Colon (tissue), 2 donors: Measurements from ENCODE around the gene ATXN7L2.

Experiments
- FAIRE-seq: peaks from 2 replicates; lab custom pipeline; 2012; peaks lifted over from hg19 to GRCh38; lab: Jason Lieb, UNC
- donor health status: control.
- donor health status: control.

The ATXN7L2 gene

DNA sequence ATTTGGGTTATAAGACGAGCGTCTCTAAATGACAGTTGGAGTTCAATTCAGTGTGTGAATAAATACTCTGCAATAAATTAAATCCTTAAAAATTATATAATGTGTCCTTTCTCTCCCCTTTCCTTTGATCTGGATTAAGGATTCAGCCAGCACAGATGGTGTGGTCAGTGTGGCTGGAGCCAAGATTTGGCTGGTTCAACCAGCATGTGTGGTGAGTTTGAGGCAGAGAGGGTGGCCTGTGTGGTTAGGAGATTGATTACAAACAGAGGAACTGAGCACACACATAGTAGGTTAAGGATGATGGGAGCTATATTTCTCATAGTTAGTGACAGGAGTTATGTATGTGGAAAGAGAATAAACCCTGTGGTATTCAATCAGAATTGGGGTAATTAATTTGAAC, 40.0 kb downstream of the ATXN7L2 start:
- no peak for FAIRE-seq

DNA sequence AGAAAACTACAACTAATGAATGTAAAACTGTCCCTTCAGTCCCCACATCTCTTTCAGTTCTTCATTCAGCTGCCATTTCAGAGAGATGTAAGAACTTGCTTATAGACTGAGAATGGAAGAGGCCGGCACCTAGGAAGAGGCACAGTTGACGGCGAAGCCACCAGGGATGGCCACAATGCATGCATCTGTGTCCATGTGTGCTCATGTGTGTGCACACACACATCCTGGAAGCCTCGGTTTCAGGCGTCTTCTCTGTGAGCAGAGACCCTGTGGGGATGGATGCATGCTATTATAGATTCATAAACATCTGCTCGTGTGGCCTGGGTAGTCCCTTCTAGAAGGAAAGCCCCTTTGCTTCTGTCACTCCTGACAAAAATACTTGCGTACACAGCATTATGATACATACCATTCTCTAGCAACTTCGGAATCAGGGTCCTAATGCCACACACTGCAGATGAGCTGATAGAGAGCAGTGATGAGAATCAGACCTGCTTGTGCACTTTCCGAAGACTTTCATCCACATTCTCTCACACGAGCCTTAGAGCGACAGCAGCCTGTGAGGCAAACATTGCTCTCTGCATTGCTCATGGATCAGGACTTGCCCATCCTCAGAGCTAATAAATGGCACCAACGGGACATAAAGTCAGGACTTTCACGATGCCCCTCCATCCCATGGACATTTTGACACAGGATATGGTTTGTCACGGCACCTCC, 43.5 kb downstream of the ATXN7L2 start:
- FAIRE-seq = no peak

DNA sequence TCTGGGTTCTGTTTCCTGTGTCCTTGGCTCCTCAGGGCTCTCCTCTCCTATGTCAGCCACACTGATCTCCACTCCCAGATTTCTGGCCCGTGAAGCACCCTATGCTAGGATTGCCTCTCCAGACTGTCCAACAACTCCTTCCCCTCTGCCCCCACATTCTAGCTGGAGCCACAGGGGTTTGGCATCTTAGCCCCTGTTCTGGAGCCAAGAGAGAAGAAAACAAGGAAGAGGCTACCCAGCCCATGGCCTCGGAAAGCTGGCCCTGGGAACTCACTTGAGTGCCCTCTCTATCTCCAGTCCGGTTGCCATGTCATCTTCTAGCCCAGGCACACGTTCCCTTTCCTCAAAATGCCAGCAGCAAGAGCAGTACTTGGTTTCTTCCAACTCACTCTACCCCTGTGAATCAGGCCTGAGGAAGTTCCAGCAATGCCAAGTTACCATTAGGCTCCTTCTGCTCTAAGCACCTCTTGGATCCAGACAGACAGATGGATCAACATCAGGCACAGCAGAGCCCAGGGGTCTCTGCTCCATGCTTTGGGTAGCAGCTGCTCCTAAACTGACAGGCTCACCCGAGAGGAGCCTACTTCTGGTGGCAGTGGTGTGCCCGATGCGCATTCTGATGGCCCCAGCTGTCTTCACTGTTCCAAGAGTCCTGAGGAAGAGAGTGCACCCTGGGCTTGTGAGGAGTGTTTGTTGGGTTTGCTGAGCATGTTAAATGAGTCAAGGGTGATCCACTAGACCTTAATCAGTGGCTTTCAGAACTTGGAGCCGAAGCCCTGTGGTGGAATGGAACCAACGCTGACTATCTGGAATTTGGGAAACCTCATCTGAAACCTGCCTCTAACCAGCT, 44.4 kb downstream of the ATXN7L2 start:
- FAIRE-seq = no peak

DNA sequence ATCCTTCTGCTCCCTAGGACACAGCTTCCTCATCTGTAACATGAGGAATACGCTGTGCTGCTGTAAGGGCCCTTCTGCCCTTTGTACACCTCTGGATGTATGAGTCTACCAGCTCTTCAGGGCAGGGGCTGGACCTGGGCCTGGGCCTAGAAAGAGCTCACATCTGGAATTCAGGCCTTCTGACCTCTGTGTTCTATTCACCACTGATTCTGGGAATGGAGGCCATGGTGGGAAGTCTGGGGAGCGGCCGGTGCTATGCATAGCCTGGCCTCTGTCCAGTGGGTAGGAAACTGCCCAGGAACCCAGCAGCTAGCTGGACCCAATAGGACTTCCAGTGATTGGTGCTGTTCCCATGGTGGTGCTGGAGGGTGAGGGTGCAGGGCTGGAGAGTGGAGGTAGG, 45.0 kb downstream of the ATXN7L2 start:
- FAIRE-seq = no peak

DNA sequence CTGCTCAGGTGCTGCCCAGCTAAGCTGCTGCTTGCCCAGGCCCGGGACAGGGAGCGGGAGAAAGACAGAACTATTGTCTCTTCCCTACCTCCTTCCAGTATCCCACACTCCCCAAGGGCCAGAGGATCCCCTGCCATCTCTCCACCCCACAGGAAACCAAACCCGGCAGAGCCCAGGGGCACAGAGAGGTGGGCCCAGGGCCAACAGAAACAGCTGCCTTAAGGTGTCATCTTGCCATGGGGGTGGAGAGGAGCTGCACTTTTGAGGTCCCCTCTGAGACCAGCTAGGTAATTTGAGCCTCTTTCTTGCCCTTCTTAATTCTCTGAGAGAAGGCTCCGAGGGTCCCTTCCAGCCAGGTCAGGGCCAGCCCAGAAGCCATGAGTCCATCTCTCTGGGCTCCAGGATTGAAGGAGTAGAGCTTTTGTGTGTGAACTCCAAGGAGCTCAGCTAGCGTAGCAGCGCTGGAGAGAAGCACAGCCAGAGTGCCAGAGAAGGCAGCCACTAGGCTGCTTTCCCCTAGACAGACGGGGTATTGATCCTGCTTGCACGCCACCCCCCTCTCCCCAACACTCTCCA, 46.3 kb downstream of the ATXN7L2 start:
- no peak for FAIRE-seq

DNA sequence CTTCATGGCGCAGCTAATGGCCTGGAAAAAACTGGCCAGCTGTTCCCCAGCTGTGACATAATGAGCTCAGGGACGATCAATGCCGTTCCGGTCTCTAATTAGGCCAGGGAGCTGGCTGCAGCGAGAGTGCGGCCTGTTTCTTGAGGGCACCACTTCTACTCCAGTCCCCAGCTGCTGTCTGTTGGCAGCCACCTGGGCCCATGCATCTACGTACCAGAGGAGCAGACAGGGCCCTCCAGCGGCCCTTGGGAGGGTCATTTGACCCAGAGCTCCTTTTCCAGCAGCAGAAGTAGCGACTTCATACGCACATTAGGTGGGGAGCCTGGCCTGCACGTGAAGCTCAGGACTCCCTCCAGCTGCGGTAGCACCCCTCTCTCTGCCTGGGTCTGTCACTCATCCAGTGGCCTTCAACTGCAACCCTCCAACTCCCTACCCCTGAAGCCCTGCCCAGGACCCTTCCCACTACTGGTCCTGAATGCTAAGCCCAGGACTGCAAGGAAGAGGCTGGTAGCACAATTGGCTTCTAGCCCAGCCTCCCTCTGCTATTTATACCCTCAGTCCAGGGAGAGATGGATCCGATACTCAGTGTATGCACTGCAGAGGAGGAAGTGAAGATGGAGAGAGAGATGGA, 46.9 kb downstream of the ATXN7L2 start:
- FAIRE-seq = no peak

DNA sequence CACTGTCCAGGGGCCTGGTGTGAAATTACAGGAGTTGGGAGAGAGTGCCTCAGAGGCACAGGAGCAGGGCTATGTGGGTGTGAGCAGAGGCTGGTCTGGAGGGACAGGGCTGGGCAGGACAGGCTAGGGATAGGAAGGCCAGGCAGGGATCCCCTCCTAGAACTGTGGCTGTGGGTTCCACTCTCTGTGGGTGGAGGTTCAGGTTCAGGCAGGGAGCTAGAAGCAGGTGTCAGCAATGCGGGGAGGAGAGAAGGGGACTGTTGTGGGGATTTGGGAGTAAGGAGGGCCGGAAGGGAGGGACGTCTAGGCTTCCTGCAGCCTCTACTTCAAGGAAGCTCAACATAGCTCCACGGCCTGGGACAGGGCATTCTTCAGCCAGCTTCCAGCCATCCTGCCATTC, 47.7 kb downstream of the ATXN7L2 start:
- FAIRE-seq = no peak

DNA sequence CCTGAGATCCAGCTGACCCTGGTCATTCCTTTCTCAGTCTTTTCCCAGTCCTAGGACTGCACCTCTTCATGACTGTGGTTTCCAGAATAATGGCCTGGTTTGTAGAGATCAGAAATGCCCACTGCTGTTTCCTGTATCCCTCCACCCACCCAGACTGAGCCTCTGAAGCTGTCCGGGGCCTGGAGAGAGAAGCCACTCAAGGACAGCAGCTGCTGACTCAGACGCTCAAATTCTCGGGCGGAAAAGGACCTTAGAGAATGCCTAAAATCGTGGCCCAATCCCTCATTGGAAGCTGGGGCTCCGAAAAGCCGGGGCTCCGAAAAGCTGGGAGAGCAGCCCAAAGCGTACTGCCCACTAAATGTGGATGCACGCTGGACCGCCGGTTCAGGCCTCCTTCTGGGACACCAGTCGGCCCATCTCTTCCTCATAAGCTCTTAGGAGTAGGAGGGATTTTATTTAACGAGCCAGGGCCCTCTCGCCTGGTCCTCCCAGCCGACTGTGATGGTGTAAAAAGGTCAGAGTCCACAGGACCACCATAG, 48.2 kb downstream of the ATXN7L2 start:
- FAIRE-seq = no peak

DNA sequence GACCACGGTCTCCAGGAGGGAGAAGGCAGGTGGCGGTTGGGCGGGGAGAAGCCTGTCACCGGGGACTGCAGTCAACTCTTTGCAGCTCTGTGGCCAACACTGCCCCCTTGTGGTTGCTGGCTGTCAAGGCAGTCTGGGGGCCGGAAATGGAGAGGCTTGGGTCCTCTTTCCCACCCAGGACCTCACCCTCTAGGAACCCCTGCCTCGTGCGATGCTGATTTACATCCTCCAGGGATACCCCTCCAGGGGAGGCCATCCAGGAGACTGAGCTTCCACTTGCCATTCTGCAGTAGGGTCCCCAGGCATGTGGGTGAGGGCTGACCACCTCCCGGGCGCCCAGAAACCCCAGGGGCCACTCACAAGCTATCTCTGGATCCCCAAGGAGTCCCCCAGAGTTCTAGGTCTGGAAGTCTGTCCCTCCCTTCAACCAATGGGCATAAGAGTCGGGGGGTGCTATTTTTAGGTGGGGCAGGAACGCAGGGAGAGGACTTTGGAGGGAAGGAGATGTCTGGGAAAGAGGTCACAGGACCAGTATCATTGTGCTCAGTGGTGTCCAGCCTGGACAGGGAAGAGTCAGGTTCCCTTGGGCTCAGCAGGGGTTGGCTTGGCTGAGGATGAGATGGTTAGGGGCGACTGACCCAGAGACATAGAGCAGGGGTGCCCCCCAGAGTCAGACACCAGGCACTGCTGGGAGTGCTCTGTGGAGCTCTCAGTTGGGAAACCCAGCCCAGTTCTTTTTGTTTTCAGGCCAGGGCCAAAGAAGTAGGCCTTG, 48.8 kb downstream of the ATXN7L2 start:
- FAIRE-seq = no peak

- FAIRE-seq = no peak
Observed at GRCh38 chr1:109534307-109534858, 50.7 kb downstream of the ATXN7L2 start.

DNA sequence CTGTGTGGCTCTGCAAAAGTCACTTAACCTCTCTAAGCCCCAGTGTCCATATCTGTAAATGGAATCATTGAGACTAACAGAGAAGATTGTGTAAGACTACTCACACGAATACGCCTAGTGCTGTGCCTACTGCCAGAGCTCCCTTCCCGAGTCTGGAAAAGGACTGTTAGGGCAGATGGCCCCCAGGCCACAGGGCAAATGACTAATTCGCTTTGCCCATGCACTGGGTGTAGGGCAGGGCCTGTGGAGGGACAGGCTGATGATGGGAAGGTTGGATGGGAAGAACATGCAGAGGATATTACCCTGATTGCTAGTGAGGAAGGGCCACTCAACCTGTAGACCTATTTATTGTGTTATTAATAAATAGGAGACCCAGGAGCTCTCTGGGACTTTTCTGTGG, 51.8 kb downstream of the ATXN7L2 start:
- no peak for FAIRE-seq

- no peak for FAIRE-seq
Observed at GRCh38 chr1:109535971-109536491, 52.3 kb downstream of the ATXN7L2 start.

GRCh38 chr1:109537450-109538178, 53.9 kb downstream of the ATXN7L2 start:
- FAIRE-seq = no peak

DNA sequence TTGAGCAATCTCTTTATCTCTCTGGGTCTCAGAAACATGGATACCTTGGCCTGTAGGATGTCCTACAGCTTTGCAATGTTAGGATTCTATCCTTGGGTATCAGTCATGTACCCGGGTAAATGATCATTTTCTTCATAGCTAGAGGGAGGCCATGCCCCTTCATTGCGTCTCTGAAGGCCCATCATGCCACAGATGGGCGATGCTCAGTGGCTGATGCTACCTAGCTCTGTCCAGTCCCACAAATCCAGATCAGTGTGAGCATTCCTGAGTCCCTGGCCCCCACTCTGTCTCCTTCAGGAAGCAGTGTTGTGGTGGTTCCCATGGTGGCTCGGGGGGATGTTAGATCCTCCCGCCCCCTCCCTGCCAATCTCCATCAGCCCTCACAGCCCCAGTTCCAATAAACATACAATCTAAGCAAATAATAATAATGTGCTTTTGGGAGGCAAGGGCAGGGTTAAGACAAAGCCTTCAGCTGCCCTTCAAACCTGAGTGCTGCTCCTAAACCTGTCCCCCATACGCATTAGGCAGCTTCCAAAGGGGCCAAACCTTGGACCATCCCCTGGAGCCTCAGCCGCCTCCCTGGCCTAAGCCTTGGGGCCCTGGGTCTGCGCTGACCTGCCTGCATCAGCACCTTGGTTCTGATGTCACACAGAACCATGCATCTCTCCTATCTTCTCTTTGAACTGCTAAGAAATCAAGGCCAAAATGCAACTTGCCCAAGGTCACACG, 55.3 kb downstream of the ATXN7L2 start:
- FAIRE-seq = no peak

GRCh38 chr1:109539676-109540075, 56.0 kb downstream of the ATXN7L2 start, which contains the start of gene GPR61:
Gene GPR61 (plus strand): TSS chr1:109539872. CDS start chr1:109543023, 3,151 bp downstream.
- no peak for FAIRE-seq

- no peak for FAIRE-seq
Observed at GRCh38 chr1:109541102-109541501, 57.4 kb downstream of the ATXN7L2 start.
